Osteocyte (in vitro differentiated cells): Measurements from ENCODE around the gene C11orf24. TPM values are rescaled to one million over a fixed set of nuclear protein-coding genes. Genes with fewer than 3 reads are reported as not detected.

Experiments
- DNase-seq: peaks from one replicate; pipeline ENCODE4 v3.0.0; 2021; ENCODE audit warnings: mixed read lengths; ENCODE audit not compliant: unreplicated experiment; ENCODE audit errors: extremely low spot score
- H3K27ac Mint-ChIP-seq: one replicate; pipeline ENCODE4 v1.8.0; 2021; ENCODE audit warnings: mild to moderate bottlenecking, mixed read lengths; ENCODE audit not compliant: unreplicated experiment
- H3K27me3 Mint-ChIP-seq: one replicate; pipeline ENCODE4 v1.8.0; 2021; ENCODE audit warnings: mixed read lengths; ENCODE audit not compliant: unreplicated experiment
- H3K36me3 Mint-ChIP-seq: one replicate; pipeline ENCODE4 v1.8.0; 2021; ENCODE audit warnings: mixed read lengths; ENCODE audit not compliant: unreplicated experiment
- H3K4me1 Mint-ChIP-seq: one replicate; pipeline ENCODE4 v1.8.0; 2021; ENCODE audit warnings: mixed read lengths; ENCODE audit not compliant: unreplicated experiment
- H3K4me3 Mint-ChIP-seq: one replicate; pipeline ENCODE4 v1.8.0; 2021; ENCODE audit warnings: mild to moderate bottlenecking, moderate library complexity, mixed read lengths; ENCODE audit not compliant: unreplicated experiment
- H3K9me3 Mint-ChIP-seq: one replicate; pipeline ENCODE4 v1.8.0; 2021; ENCODE audit warnings: mixed read lengths; ENCODE audit not compliant: unreplicated experiment
- CTCF ChIP-seq: fragments of 200-600 bp; sonication (generic); IDR thresholded peaks from 2 replicates; pipeline ENCODE4 v1.5.0; 2021; ENCODE audit warnings: antibody characterized with exemption, mild to moderate bottlenecking, moderate library complexity
- total RNA-seq: library from RNA; stranded (reverse); gene quantifications from 2 replicates; pipeline ENCODE4 v1.2.1, GENCODE V29; 2021

C11orf24 gene
- total RNA-seq, 1 donor from 2014 or later, result 80.9 TPM

DNA sequence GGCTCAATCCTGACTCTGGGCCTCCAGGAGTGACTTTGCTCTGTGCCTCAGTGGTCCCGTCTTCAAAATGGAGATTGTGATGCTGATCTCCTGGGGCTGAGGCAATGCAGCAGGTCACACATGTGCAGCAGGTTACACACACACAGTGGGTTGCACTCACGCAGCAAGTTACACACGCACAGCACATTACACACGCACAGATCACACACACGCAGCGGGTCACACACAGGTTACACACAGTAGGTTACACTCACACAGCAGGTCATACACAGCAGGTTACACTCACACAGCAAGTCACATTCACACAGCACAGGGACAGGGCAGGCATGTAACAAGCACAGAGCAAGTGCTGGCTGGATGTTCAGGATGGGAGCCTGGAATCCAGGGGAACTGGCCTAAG is 11.3 kb downstream of the C11orf24 start:
- Mint-ChIP-seq H3K4me3 (no peak overlapping the region), H3K27me3 (no peaks in the 10 kb centered on the region), H3K9me3 (no peaks in the 10 kb centered on the region), H3K27ac (no peak overlapping the region), H3K36me3 (peaks cover 39% of the 10 kb centered on the region), H3K4me1 (peaks cover 30% of the 10 kb centered on the region)
- DNase-seq, result no peak
- TF ChIP-seq CTCF, result no peak

DNA sequence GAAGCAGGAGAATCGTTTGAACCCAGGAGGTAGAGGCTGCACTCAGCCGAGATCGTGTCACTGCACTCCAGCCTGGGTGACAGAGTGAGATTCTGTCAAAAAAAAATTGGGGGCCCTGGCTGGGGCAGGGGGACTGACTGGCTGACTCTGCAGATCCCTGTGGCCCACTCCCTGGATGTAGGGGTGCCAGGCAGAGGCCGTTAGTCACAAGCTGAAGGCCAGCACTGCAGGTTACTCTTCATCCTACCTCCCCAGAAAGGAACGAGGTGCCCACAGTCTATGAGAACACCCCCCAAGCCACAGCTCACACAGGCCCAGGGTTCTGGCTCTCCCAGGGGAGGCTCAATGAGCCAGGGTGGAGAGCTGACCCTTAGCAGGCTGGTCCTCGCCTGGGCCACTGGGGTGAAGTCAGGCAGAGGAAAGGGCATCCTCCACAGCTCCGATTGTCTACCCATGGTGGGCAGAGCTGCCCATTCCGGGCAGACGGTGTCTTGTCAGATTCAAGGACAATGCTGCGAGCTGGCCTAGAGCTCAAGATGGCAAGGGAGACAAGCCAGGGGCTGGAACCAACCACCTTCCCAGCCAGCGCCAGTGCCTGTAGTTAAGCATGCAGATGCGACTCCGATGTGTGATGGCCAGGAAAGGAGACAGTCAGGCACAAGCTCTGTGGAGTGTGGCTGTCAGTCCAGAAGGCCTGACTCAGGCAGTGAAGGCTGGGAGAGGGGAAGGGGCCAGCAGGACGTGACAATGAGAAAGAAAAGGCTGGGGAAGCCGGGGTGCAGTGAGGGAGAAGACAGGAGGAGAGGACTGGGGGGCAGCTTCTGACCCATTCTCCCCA is 12.4 kb downstream of the C11orf24 start:
- no peak for TF ChIP-seq CTCF
- H3K36me3 Mint-ChIP-seq, result peaks cover 31% of the 10 kb centered on the region
- no peak overlapping the region for H3K27ac Mint-ChIP-seq
- no peaks in the 10 kb centered on the region for H3K9me3 Mint-ChIP-seq
- no peak for DNase-seq
- peaks cover 37% of the 10 kb centered on the region for H3K4me1 Mint-ChIP-seq
- no peak overlapping the region for H3K4me3 Mint-ChIP-seq
- no peaks in the 10 kb centered on the region for H3K27me3 Mint-ChIP-seq

DNA sequence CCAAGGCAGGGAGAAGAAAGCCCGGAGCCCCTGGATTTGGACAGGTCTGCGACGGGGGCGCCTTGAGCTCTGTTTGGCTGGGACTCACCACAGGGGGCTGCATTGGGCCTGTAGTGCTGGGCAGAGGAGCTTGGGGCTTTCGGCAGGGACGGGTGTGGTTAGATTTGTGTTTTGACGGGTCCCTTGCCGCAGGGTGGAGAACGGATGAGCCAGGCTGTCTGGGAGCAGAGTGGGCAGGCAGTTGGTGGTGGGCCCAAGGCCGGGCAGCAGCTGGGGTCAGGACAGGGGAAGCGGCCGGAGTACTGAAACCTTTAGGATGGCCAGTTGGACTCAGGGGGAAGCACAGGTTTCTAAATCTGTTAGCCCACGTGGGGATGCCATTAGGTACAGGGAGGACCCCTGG is 13.4 kb downstream of the C11orf24 start:
- H3K36me3 Mint-ChIP-seq, result peaks cover 25% of the 10 kb centered on the region
- H3K9me3 Mint-ChIP-seq, result no peaks in the 10 kb centered on the region
- H3K27ac Mint-ChIP-seq, result peak overlapping the region; percentile 95
- no peak for TF ChIP-seq CTCF
- H3K4me1 Mint-ChIP-seq, result peaks cover 37% of the 10 kb centered on the region
- H3K4me3 Mint-ChIP-seq, result no peak overlapping the region
- no peak for DNase-seq
- H3K27me3 Mint-ChIP-seq, result no peaks in the 10 kb centered on the region

- peak overlapping the region; percentile 95 for H3K27ac Mint-ChIP-seq
- DNase-seq, result peak; percentile 98
- no peak overlapping the region for H3K4me3 Mint-ChIP-seq
- H3K9me3 Mint-ChIP-seq, result no peaks in the 10 kb centered on the region
- no peaks in the 10 kb centered on the region for H3K27me3 Mint-ChIP-seq
- H3K36me3 Mint-ChIP-seq, result peaks cover 19% of the 10 kb centered on the region
- peak; percentile 93 for TF ChIP-seq CTCF
- peaks cover 37% of the 10 kb centered on the region for H3K4me1 Mint-ChIP-seq
Measured at GRCh38 chr11:68257477-68258362, 14.1 kb downstream of the C11orf24 start.

DNA sequence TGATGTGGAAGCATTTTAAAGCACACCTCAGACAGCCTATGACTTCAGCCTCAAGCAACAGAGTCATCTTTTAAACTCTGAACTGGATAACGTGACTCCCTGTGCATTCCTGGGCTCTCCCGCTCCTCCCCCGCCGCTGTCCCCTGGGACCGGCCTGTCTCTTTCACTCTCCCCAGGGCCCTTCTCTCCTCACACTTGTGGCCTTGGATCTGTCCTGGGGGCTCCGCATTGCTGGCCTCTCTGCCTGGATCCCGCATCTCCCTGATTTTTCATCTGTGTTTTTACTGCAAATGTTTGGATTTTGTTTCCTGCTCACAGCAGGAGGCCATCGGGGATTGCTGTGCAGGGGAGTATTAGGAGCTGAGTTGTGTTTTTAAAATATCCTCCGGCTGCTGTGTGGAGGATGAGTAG is 15.4 kb downstream of the C11orf24 start:
- Mint-ChIP-seq H3K4me3 (peak overlapping the region; percentile 55), H3K27ac (peak overlapping the region; percentile 95), H3K9me3 (no peaks in the 10 kb centered on the region), H3K36me3 (peaks cover 8% of the 10 kb centered on the region), H3K4me1 (peaks cover 37% of the 10 kb centered on the region), H3K27me3 (no peaks in the 10 kb centered on the region)
- DNase-seq, result no peak
- no peak for TF ChIP-seq CTCF
